ENCODE data around the gene SNRPA.

DNA sequence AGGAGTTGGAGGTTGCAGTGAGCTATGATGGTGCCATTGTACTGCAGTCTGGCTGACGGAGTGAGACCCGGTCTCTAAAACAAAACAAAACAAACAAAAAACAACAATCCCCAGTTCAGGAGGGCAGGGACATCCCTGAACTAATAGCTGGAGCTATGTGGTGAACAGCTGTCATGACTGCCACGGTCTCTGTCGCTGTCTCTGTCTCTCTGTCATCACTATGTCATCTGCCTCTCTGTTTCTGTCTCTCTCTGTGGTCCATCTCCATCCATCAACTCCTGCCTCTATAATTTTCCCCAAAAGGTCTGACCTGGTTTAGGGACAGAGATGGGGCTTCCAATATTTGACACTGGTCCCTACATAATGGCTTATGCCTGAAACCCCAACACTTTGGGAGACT is 26.7 kb upstream of the SNRPA start:
- no peak for TF ChIP-seq POLR2A (IDR thresholded peaks at IDR 0.05)
- TF ChIP-seq, protein P1, sequence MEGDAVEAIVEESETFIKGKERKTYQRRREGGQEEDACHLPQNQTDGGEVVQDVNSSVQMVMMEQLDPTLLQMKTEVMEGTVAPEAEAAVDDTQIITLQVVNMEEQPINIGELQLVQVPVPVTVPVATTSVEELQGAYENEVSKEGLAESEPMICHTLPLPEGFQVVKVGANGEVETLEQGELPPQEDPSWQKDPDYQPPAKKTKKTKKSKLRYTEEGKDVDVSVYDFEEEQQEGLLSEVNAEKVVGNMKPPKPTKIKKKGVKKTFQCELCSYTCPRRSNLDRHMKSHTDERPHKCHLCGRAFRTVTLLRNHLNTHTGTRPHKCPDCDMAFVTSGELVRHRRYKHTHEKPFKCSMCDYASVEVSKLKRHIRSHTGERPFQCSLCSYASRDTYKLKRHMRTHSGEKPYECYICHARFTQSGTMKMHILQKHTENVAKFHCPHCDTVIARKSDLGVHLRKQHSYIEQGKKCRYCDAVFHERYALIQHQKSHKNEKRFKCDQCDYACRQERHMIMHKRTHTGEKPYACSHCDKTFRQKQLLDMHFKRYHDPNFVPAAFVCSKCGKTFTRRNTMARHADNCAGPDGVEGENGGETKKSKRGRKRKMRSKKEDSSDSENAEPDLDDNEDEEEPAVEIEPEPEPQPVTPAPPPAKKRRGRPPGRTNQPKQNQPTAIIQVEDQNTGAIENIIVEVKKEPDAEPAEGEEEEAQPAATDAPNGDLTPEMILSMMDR (IDR thresholded peaks at IDR 0.05) = no peak
